Astrocyte of the cerebellum (primary cell): Measurements from ENCODE around the gene OSBPL1A.
A peak's percentile ranks its signal among the peaks of the same experiment; 100 is the strongest.

Experiments
- DNase-seq: peaks from one replicate; pipeline ENCODE4 v3.0.0-alpha.2; 2011; ENCODE audit warnings: low read depth
- H3K4me3 ChIP-seq: 2 replicates; pipeline ENCODE4 v1.5.1; 2011; ENCODE audit warnings: mild to moderate bottlenecking, low read depth, low read length, moderate library complexity
- in situ Hi-C: cut with HindIII; loops from 2 replicates; pipeline ENCODE4 v1.10.0; 2017; ENCODE audit warnings: low sequenced_read_pairs
- TF ChIP-seq, protein P1 (sequence below): IDR thresholded peaks from 2 replicates; pipeline ENCODE4 v1.5.1; 2012; ENCODE audit warnings: low read length, low read depth, moderate library complexity, mild to moderate bottlenecking; ENCODE audit errors: missing control alignments

The OSBPL1A gene

DNA sequence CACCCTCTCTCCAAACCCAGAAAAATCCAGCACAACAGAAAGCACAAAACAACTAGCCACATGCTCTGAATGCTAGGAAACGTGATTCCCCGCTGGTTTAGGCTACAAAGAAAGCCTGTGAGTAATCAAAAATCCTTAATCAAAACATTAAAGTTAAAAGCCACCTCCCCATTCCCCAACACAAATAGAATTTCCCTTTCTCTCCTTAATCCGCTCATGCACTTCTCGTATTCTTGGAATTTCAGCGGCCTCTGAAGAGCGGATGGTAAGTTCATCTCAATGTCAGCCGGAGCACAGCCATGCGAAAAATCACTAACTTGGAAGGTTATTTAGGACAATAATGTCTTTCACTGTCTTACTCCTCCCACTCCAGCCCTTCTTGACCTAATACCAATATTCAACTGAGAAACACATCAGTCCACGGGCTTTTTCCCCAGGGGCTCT lies 126.7 kb downstream of the OSBPL1A start:
- in situ Hi-C loops, result no loop called here
- TF ChIP-seq, protein P1, sequence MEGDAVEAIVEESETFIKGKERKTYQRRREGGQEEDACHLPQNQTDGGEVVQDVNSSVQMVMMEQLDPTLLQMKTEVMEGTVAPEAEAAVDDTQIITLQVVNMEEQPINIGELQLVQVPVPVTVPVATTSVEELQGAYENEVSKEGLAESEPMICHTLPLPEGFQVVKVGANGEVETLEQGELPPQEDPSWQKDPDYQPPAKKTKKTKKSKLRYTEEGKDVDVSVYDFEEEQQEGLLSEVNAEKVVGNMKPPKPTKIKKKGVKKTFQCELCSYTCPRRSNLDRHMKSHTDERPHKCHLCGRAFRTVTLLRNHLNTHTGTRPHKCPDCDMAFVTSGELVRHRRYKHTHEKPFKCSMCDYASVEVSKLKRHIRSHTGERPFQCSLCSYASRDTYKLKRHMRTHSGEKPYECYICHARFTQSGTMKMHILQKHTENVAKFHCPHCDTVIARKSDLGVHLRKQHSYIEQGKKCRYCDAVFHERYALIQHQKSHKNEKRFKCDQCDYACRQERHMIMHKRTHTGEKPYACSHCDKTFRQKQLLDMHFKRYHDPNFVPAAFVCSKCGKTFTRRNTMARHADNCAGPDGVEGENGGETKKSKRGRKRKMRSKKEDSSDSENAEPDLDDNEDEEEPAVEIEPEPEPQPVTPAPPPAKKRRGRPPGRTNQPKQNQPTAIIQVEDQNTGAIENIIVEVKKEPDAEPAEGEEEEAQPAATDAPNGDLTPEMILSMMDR, result no peak
- H3K4me3 ChIP-seq, result peak overlapping the region; percentile 74
- peak; percentile 24 for DNase-seq

DNA sequence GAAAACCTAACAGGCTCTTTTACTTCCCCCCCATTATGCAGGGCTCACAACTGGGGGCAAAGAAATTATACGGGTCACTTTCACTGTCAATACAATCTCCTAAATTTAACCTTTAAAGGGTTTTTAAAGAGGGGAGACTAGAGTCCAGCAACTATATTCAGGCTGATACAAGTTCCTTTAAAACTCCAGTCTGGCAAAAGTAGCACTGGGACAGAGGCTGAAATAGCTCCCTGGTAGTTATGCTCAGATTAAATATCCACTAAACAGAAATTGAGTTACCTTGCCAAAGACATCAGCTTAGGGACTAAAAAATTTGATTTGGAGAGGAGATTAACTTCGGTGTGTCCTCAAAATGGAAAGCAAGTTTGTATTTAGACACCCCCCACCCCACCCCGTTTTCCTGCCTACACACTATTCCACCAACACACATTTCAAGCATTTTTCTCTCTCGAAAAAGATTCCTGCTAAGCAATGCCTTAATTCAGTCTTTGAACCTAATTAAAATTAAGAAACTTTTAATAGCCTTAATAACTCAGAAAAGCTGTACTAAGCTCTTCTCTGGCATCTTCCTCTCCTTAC lies 127.2 kb downstream of the OSBPL1A start:
- H3K4me3 ChIP-seq, result peak overlapping the region; percentile 74
- in situ Hi-C loops, result no loop called here
- DNase-seq, result no peak
- TF ChIP-seq, protein P1, result no peak

DNA sequence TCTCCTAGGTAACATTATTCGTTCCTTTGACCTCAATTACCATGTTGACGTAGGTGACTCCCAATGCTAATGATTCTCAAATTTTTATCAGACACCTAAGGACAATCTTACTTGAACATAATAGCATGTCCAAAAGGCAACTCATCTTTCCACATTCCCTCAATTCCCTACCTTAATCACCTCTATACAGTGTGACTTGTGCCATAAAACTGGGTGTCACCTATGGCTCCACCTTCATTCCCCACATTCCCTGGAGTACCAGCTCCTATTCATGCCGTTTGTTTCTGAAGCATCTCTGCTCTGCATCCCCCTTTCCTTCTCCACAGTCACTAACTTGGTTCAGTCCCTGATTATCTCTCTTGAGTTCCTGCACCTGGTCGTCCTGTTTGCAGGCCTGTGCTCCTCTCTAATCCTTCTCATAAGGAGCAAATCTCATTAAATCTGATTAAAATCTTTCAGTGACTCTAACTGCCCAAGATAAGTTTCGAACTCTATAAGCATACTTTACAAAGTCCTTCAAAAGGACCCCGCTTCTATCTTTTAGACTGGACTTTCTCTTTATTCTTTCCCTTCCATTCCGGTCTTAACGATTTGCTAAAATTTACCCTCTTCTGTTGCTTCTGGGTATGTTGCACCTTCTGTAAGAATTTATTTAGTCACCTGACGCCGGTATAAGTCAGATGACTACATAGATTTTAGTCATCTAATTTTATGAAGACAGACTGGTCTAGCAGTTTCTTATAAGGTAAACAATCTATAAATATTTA lies 128.7 kb downstream of the OSBPL1A start:
- in situ Hi-C loops, result no loop called here
- no peak overlapping the region for H3K4me3 ChIP-seq
- TF ChIP-seq, protein P1, result no peak
- no peak for DNase-seq

DNA sequence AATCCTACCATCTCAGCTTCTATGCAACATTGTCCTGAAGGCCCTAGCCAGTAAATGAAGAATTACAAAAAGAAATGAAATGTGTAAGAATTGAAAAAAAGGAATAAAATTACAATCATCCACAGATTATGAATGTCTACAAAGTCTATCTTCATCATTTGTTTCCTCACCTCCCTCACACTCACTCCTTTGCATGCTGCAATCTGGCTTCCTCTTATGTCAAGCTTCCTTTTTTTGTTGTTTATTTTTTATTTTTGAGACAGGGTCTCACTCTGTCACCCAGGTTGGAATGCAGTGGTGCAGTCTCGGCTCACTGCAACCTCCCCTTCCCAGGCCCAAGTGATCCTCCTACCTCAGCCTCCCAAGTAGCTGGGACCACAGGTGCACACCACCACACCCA lies 129.7 kb downstream of the OSBPL1A start:
- H3K4me3 ChIP-seq, result no peak overlapping the region
- TF ChIP-seq, protein P1, result no peak
- DNase-seq, result no peak
- in situ Hi-C loops, result no loop called here

DNA sequence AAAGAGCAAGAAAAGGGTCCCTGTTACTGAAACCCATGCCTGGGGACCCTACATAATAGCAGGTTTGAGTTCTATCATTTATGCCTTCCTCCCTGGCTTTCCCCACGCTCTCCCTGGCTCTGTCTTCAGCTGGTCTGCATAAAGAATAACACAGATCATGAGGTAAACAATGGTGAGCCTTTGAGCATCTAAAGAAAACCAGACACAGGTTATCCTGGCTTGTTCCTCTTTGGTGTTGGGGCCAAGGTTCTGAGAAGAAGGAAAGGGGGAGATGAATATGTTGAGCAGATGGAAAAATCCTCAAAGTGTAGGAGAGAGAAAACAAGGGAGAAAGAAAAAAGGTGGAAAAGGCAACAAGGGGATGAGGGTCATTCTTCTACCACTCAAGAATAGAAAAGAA lies 131.5 kb downstream of the OSBPL1A start:
- no peak for DNase-seq
- in situ Hi-C loops, result no loop called here
- TF ChIP-seq, protein P1, result no peak
- H3K4me3 ChIP-seq, result no peak overlapping the region

DNA sequence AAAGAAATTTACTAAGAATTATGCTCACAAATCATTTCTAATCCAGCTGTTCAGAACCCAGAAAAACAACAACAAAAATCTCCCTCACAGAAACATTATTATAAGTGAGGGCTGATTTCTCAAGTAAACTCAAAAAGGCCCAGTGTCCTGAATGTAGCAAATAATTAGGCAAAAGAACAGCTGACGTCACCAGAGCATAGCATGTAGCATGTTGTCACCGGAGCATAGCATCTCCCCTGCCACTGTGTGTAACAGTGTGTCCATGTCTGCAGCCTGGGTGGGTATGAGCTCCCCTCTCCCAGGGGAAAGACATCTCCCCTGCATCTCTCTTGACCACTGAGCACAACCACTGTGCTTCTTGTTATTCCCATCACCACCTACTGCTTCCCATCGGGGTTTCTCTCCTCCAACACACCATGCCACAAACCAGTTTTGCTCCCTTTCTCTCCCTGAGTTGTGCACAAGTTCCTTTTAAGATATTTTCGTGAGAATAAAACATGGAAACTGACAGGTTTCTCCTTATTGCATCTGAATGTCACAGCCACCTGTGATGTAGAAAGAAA lies 132.0 kb downstream of the OSBPL1A start:
- DNase-seq, result no peak
- TF ChIP-seq, protein P1, result no peak
- H3K4me3 ChIP-seq, result no peak overlapping the region
- in situ Hi-C loops, result no loop called here
